Ascending aorta (tissue), 2 donors: ENCODE results near the gene SMIM17. TPM values are rescaled to one million over a fixed set of nuclear protein-coding genes. Genes with fewer than 3 reads are reported as not detected.

Experiments used
- DNase-seq, 2 donors: peaks; one replicate each; pipeline ENCODE4 v3.0.0-alpha.2; 2019; ENCODE audit warnings: low spot score in 2 of 2
- H3K27ac ChIP-seq, 2 donors: fragments of 200-600 bp; sonication (generic); one replicate each; pipeline ENCODE4 v1.5.1; 2016 to 2017; ENCODE audit warnings: mild to moderate bottlenecking in 1 of 2
- H3K27me3 ChIP-seq: fragments of 200-600 bp; sonication (generic); one replicate; pipeline ENCODE4 v1.5.1; 2017
- H3K36me3 ChIP-seq, 2 donors: fragments of 200-600 bp; sonication (generic); one replicate each; pipeline ENCODE4 v1.5.1; 2016
- H3K4me1 ChIP-seq, 2 donors: fragments of 200-600 bp; sonication (generic); one replicate each; pipeline ENCODE4 v1.5.1; 2016 to 2017; ENCODE audit warnings: mild to moderate bottlenecking in 1 of 2
- H3K4me3 ChIP-seq, 2 donors: fragments of 200-600 bp; sonication (generic); one replicate each; pipeline ENCODE4 v1.5.1; 2016 to 2017; ENCODE audit warnings: mild to moderate bottlenecking in 1 of 2
- H3K9me3 ChIP-seq, 2 donors: fragments of 200-600 bp; sonication (generic); one replicate each; pipeline ENCODE4 v1.5.1; 2016
- CTCF ChIP-seq, 3 experiments: fragments of 200-600 bp in 2 of 3; fragments of 450-650 bp in 1 of 3; sonication (generic) in 2 of 3; IDR thresholded peaks; one replicate each; pipeline ENCODE4 v1.5.1; 2016 to 2019; ENCODE audit warnings: antibody characterized with exemption in 3 of 3, mild to moderate bottlenecking in 1 of 3, moderate library complexity in 1 of 3
- intact Hi-C: fragments of 100-400 bp; cut with DNase I; formaldehyde crosslinking; loops from one replicate; pipeline ENCODE4 v1.15.1; 2023
- total RNA-seq: library from RNA; depleted of rRNA; stranded (reverse); fragments of >200 nt; gene quantifications from one replicate; pipeline ENCODE4 v1.1.0, GENCODE V29; 2016

The SMIM17 gene
- total RNA-seq, 1 donor from 2014 or later = not detected

GRCh38 chr19:56654151-56654550, 11.2 kb downstream of the SMIM17 start:
- Histone ChIP-seq H3K4me3 (no peak overlapping the region), H3K27ac (no peak overlapping the region), H3K9me3 (peaks cover 0 to 35% of the 10 kb centered on the region in 2 donors), H3K27me3 (no peaks in the 10 kb centered on the region), H3K36me3 (no peaks in the 10 kb centered on the region), H3K4me1 (no peaks in the 10 kb centered on the region)
- no peak for DNase-seq
- TF ChIP-seq CTCF (IDR thresholded peaks at IDR 0.05) = no peak
- intact Hi-C loops = no loop called here

GRCh38 chr19:56660381-56661107, 17.6 kb downstream of the SMIM17 start:
- H3K4me1 ChIP-seq = no peaks in the 10 kb centered on the region
- TF ChIP-seq CTCF (IDR thresholded peaks at IDR 0.05) = peak in 1 of 3 experiments; percentile 16
- DNase-seq = no peak
- no peaks in the 10 kb centered on the region for H3K27me3 ChIP-seq
- no peak overlapping the region for H3K27ac ChIP-seq
- peaks cover 0 to 14% of the 10 kb centered on the region in 2 donors for H3K9me3 ChIP-seq
- H3K36me3 ChIP-seq = peaks cover 7 to 18% of the 10 kb centered on the region in 2 donors
- intact Hi-C loops = no loop called here
- peak overlapping the region in 1 of 2 donors; percentile 34 for H3K4me3 ChIP-seq

- DNase-seq = no peak
- no peak overlapping the region for H3K4me3 ChIP-seq
- peaks cover 0 to 13% of the 10 kb centered on the region in 2 donors for H3K9me3 ChIP-seq
- no peaks in the 10 kb centered on the region for H3K27me3 ChIP-seq
- peaks cover 7 to 18% of the 10 kb centered on the region in 2 donors for H3K36me3 ChIP-seq
- H3K4me1 ChIP-seq = no peaks in the 10 kb centered on the region
- intact Hi-C loops = no loop called here
- no peak overlapping the region for H3K27ac ChIP-seq
- TF ChIP-seq CTCF (IDR thresholded peaks at IDR 0.05) = no peak
These were observed 18.3 kb downstream of the SMIM17 start for GRCh38 chr19:56661248-56661647.

GRCh38 chr19:56663931-56664500, 21.1 kb downstream of the SMIM17 start:
- Histone ChIP-seq H3K27ac (no peak overlapping the region), H3K4me1 (no peaks in the 10 kb centered on the region), H3K4me3 (no peak overlapping the region), H3K27me3 (no peaks in the 10 kb centered on the region), H3K36me3 (peaks cover 7 to 18% of the 10 kb centered on the region in 2 donors), H3K9me3 (peaks cover 0 to 2% of the 10 kb centered on the region in 2 donors)
- TF ChIP-seq CTCF (IDR thresholded peaks at IDR 0.05) = no peak
- DNase-seq = peak in 1 of 2 donors; percentile 42
- intact Hi-C loops = no loop called here

- H3K4me1 ChIP-seq = no peaks in the 10 kb centered on the region
- intact Hi-C loops = no loop called here
- H3K27ac ChIP-seq = no peak overlapping the region
- no peak overlapping the region for H3K4me3 ChIP-seq
- DNase-seq = peak in 1 of 2 donors; percentile 33
- peaks cover 7 to 18% of the 10 kb centered on the region in 2 donors for H3K36me3 ChIP-seq
- no peaks in the 10 kb centered on the region for H3K27me3 ChIP-seq
- no peak for TF ChIP-seq CTCF (IDR thresholded peaks at IDR 0.05)
- H3K9me3 ChIP-seq = peaks cover 0 to 2% of the 10 kb centered on the region in 2 donors
These were observed 21.6 kb downstream of the SMIM17 start for GRCh38 chr19:56664511-56664910.
